ENCODE measurements around the gene PAQR4.

PAQR4 gene

GRCh38 chr16:2964475-2965336 lies 4.4 kb upstream of the PAQR4 start:
- no peak for DNase-seq (ENCODE audit: low read depth)

- DNase-seq (ENCODE audit: low read depth), result no peak
These were observed 2.9 kb upstream of the PAQR4 start for GRCh38 chr16:2966043-2966807.

- DNase-seq (ENCODE audit: low read depth), result no peak
These were observed 2.3 kb upstream of the PAQR4 start for GRCh38 chr16:2966808-2967191.

GRCh38 chr16:2967211-2967631 lies 1.9 kb upstream of the PAQR4 start:
- no peak for DNase-seq (ENCODE audit: low read depth)

- DNase-seq (ENCODE audit: low read depth), result no peak
These were observed 1.4 kb upstream of the PAQR4 start for GRCh38 chr16:2967721-2968161.

GRCh38 chr16:2968368-2968737 lies 795 bp upstream of the PAQR4 start:
- no peak for DNase-seq (ENCODE audit: low read depth)

GRCh38 chr16:2969545-2970521 lies 685 bp downstream of the PAQR4 start:
- no peak for DNase-seq (ENCODE audit: low read depth)

GRCh38 chr16:2970563-2970962 lies 1.4 kb downstream of the PAQR4 start:
- no peak for DNase-seq (ENCODE audit: low read depth)

- DNase-seq (ENCODE audit: low read depth), result no peak
These were observed 2.2 kb downstream of the PAQR4 start for GRCh38 chr16:2971134-2971984.

- no peak for DNase-seq (ENCODE audit: low read depth)
These were observed 3.0 kb downstream of the PAQR4 start for GRCh38 chr16:2971985-2972784.

- no peak for DNase-seq (ENCODE audit: low read depth)
These were observed 3.9 kb downstream of the PAQR4 start for GRCh38 chr16:2973093-2973492.

- DNase-seq (ENCODE audit: low read depth), result no peak
These were observed 4.6 kb downstream of the PAQR4 start for GRCh38 chr16:2973605-2974318.

GRCh38 chr16:2974319-2975056 lies 5.3 kb downstream of the PAQR4 start:
- DNase-seq (ENCODE audit: low read depth), result no peak

GRCh38 chr16:2975161-2975795 lies 6.1 kb downstream of the PAQR4 start:
- DNase-seq (ENCODE audit: low read depth), result no peak

- DNase-seq (ENCODE audit: low read depth), result no peak
These were observed 7.1 kb downstream of the PAQR4 start for GRCh38 chr16:2976201-2976600.

GRCh38 chr16:2976673-2977072 lies 7.5 kb downstream of the PAQR4 start:
- DNase-seq (ENCODE audit: low read depth), result no peak

- DNase-seq (ENCODE audit: low read depth), result no peak
These were observed 8.3 kb downstream of the PAQR4 start for GRCh38 chr16:2977440-2977839.

- DNase-seq (ENCODE audit: low read depth), result no peak
These were observed 10.6 kb downstream of the PAQR4 start for GRCh38 chr16:2979669-2980226.

Measured in stromal cell of bone marrow (primary cell).